Type B pancreatic cell (in vitro differentiated cells): ENCODE measurements around the gene LRRC71. TPM values are rescaled to one million over a fixed set of nuclear protein-coding genes. Genes with fewer than 3 reads are reported as not detected.

ENCODE experiments used
- DNase-seq: peaks from one replicate; pipeline ENCODE4 v3.0.0; 2021; ENCODE audit warnings: mixed read lengths; ENCODE audit not compliant: unreplicated experiment; ENCODE audit errors: extremely low spot score
- H3K27ac Mint-ChIP-seq: 2 replicates; pipeline ENCODE4 v1.8.0; 2021; ENCODE audit warnings: mild to moderate bottlenecking, mixed read lengths
- H3K27me3 Mint-ChIP-seq: 2 replicates; pipeline ENCODE4 v1.8.0; 2021; ENCODE audit warnings: mixed read lengths
- H3K36me3 Mint-ChIP-seq: 2 replicates; pipeline ENCODE4 v1.8.0; 2021; ENCODE audit warnings: mixed read lengths
- H3K4me1 Mint-ChIP-seq: one replicate; pipeline ENCODE4 v1.8.0; 2021; ENCODE audit warnings: mixed read lengths; ENCODE audit not compliant: unreplicated experiment
- H3K4me3 Mint-ChIP-seq: 2 replicates; pipeline ENCODE4 v1.8.0; 2021; ENCODE audit warnings: mild to moderate bottlenecking, mixed read lengths
- H3K9me3 Mint-ChIP-seq: 2 replicates; pipeline ENCODE4 v1.8.0; 2021; ENCODE audit warnings: mixed read lengths
- CTCF ChIP-seq: fragments of 200-600 bp; sonication (generic); conservative IDR thresholded peaks from 2 replicates; pipeline ENCODE4 v1.5.0; 2021; ENCODE audit warnings: antibody characterized with exemption, mild to moderate bottlenecking
- total RNA-seq: library from RNA; stranded (reverse); gene quantifications from 2 replicates; pipeline ENCODE4 v1.2.1, GENCODE V29; 2021; ENCODE audit warnings: low replicate concordance

The LRRC71 gene
- total RNA-seq, 1 donor from 2014 or later, result 0.58 TPM

GRCh38 chr1:156914440-156914856 is 6.0 kb upstream of the LRRC71 start:
- H3K4me3 Mint-ChIP-seq, result no peak overlapping the region
- no peak overlapping the region for H3K27ac Mint-ChIP-seq
- no peaks in the 10 kb centered on the region for H3K9me3 Mint-ChIP-seq
- peaks cover 8% of the 10 kb centered on the region for H3K36me3 Mint-ChIP-seq
- no peak for TF ChIP-seq CTCF
- peaks cover 5% of the 10 kb centered on the region for H3K4me1 Mint-ChIP-seq
- H3K27me3 Mint-ChIP-seq, result peaks cover 38% of the 10 kb centered on the region
- no peak for DNase-seq

DNA sequence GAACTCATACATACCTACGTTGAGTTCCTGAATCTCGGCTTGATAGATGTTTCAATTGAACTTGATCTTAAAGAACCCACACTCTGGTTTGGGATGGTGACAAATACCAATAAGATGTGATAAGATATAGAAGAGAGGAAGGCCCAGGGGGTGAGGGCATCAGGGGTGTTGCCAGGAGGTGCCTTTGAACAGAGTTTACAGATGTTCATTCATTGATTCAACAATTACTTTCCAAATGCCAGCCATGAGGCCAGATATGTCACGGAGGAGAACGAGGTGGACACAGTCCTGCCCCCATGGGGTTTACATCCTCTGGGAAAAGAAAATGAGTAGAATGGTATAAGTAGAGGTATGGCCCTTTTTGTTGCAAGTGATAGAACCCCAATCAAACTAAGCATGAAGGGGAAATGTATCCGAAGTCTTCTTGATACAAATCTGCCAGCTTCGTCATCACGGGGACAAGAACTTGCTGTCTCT is 659 bp downstream of the LRRC71 start:
- Mint-ChIP-seq H3K4me3 (peak overlapping the region; percentile 23), H3K36me3 (peaks cover 5% of the 10 kb centered on the region), H3K27ac (no peak overlapping the region), H3K9me3 (no peaks in the 10 kb centered on the region), H3K27me3 (peaks cover 86% of the 10 kb centered on the region), H3K4me1 (peaks cover 14% of the 10 kb centered on the region)
- TF ChIP-seq CTCF, result no peak
- no peak for DNase-seq

DNA sequence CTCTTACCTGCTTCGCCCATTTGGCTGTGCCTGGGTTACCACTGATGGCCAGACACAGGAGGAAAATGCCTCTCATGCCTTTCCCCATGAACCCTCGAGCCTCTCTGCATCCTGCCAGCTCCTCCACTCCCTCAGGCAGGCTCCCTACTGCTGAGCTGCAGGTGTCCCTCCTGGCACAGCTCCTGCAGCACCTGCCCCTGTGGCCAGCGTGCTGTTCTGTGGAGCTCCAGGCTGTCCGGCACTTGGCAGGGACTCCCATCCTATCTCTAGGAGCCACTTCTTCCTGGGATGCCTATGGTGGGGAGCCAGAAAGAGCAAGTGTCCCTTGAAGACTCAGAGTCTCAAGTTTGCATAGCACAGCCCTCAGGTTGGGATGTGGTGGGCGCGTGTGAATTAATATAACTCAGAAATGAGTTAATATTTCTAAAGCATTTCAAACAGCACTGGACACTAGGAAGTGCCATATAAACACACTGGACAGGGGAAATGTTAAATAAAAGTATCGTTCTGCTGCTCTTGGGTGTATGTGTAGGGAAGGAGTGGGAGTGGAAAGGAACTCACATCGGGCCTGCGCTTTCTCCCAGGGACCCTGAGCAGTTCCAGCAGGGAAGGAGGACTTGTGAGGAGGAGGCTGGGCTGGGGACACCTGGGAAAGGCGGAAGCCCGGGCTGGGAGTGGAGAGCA is 2.7 kb downstream of the LRRC71 start:
- Mint-ChIP-seq H3K4me3 (peak overlapping the region; percentile 80), H3K36me3 (peaks cover 5% of the 10 kb centered on the region), H3K27me3 (peaks cover 96% of the 10 kb centered on the region), H3K9me3 (no peaks in the 10 kb centered on the region), H3K27ac (no peak overlapping the region), H3K4me1 (peaks cover 21% of the 10 kb centered on the region)
- no peak for DNase-seq
- no peak for TF ChIP-seq CTCF

DNA sequence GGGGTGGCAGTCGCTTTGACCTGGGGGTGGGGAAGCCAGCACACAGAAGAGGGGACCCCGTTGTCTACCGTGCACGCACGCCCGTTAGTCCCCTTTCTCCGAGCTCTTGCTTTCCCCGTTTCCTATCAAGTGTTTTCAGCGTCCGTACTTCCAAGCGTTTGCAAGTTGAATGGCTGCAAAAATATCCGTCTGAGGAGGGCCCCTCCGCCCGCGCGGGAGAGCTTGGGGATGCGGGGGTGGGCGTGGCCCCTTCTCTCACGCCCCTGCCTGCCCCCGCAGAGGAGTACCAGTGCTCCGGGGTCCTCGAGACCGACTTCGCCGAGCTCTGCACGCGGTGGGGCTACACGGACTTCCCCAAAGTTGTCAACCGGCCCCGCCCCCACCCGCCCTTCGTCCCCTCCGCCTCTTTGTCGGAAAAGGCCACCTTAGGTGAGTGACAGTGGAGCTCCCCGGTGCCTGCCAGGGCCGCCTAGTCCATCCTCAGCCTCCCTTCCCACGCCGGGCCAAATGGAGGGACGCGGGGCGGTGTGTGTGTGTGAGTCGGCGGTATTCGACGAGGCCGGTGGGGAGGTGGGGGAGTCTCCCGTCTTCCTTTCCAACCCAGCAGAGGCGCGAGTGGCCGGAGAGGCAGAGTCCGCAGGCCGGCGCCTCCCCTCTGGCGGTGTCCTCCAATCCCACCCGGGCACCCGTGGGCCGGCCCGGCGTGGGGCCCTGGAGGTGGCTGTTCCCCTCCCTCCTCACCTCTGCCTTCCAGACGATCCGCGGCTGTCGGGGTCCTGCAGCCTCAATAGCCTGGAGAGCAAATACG is 3.4 kb downstream of the LRRC71 start:
- H3K27me3 Mint-ChIP-seq, result peaks cover 98% of the 10 kb centered on the region
- peaks cover 22% of the 10 kb centered on the region for H3K4me1 Mint-ChIP-seq
- no peak for DNase-seq
- peak overlapping the region; percentile 80 for H3K4me3 Mint-ChIP-seq
- TF ChIP-seq CTCF, result no peak
- H3K27ac Mint-ChIP-seq, result no peak overlapping the region
- no peaks in the 10 kb centered on the region for H3K36me3 Mint-ChIP-seq
- no peaks in the 10 kb centered on the region for H3K9me3 Mint-ChIP-seq

DNA sequence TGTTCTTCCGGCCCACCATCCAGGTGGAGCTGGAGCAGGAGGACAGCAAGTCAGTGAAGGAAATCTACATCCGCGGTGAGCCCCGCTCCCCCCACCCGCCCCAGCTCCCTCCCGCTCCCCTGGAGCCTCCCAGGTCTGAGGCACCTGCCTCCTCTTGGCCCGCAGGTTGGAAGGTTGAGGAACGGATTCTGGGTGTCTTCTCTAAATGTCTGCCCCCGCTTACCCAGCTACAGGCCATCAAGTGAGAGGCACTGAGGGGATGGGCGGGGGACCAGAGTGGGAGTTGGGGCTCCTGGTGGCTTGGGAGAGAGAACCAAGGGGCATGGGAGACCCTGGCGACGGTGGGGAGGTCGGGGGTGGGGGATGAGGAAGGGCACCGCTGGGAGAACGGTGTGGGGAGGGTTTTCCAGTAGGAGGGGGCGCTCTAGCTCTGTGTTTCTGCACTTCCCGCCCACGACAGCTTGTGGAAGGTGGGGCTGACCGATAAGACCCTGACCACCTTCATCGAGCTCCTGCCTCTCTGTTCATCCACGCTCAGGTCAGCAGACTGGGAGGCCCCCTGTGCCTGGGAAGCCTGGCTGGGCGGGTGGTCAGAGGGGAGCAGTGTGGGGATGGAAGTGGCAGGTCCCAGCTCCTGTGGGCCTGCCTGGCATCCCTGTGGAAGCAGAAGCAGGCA is 4.2 kb downstream of the LRRC71 start:
- DNase-seq, result no peak
- Mint-ChIP-seq H3K9me3 (no peaks in the 10 kb centered on the region), H3K27ac (no peak overlapping the region)

More for the DNA sequence above, 4.2 kb downstream of the LRRC71 start:
- Mint-ChIP-seq H3K27me3 (peaks cover 98% of the 10 kb centered on the region), H3K36me3 (no peaks in the 10 kb centered on the region), H3K4me1 (peaks cover 22% of the 10 kb centered on the region), H3K4me3 (no peak overlapping the region)
- no peak for TF ChIP-seq CTCF
